IMR-90 (cell line): Measurements from ENCODE around the gene ZDHHC14. TPM values are rescaled to one million over a fixed set of nuclear protein-coding genes. Genes with fewer than 3 reads are reported as not detected.

Experiments used
- ATAC-seq: fragments of 200-7000 bp; cut with Tn5 transposase; 2 replicates; pipeline ENCODE4 v1.9.1; 2020; ENCODE audit warnings: low read depth, mild to moderate bottlenecking, moderate library complexity
- BruUV-seq: library from RNA; stranded (reverse); fragments of 400-500 nt; replicated peaks from 2 replicates; lab custom pipeline; 2021; lab: Mats Ljungman, UMichigan
- CTCF ChIA-PET: fragments of 300-600 bp; formaldehyde crosslinking; extraction: SDS; loops from one replicate; lab custom pipeline; 2021; ENCODE audit warnings: antibody characterized with exemption; lab: Yijun Ruan, JAX
- POLR2A ChIA-PET: fragments of 300-600 bp; sonication (Branson Sonifier 250); formaldehyde crosslinking; loops from one replicate; lab custom pipeline; 2022; ENCODE audit warnings: antibody characterized with exemption; ENCODE audit not compliant: unreplicated experiment; lab: Charles Lee
- DNase-seq: peaks from one replicate; pipeline ENCODE4 v3.0.0; 2013
- H2AFZ ChIP-seq: replicated peaks from 2 replicates; pipeline ENCODE3; 2013; ENCODE audit warnings: low read length, mild to moderate bottlenecking; ENCODE audit not compliant: poor library complexity
- H2AK5ac ChIP-seq: 2 replicates; pipeline ENCODE4 v1.6.1; 2013; ENCODE audit warnings: low read depth, low read length, inconsistent platforms
- H2AK9ac ChIP-seq: replicated peaks from 2 replicates; pipeline ENCODE3; 2013; ENCODE audit warnings: mild to moderate bottlenecking, low read depth, low read length, moderate library complexity; ENCODE audit not compliant: poor library complexity
- H2BK120ac ChIP-seq: 2 replicates; pipeline ENCODE4 v1.6.1; 2013; ENCODE audit warnings: low read depth, low read length, inconsistent platforms
- H2BK15ac ChIP-seq: 3 replicates; pipeline ENCODE4 v1.6.1; 2013; ENCODE audit warnings: low read depth, low read length, inconsistent platforms
- H2BK20ac ChIP-seq: 2 replicates; pipeline ENCODE4 v1.6.1; 2013; ENCODE audit warnings: low read depth, mild to moderate bottlenecking, inconsistent platforms, low read length, moderate library complexity
- H2BK5ac ChIP-seq: 2 replicates; pipeline ENCODE4 v1.6.1; 2013; ENCODE audit warnings: mild to moderate bottlenecking, low read depth, low read length, inconsistent platforms; ENCODE audit not compliant: poor library complexity, severe bottlenecking
- H3K14ac ChIP-seq: replicated peaks from 2 replicates; pipeline ENCODE4 v1.6.1; 2013; ENCODE audit warnings: low read depth, low read length, inconsistent platforms
- H3K18ac ChIP-seq: 2 replicates; pipeline ENCODE4 v1.6.1; 2013; ENCODE audit warnings: low read depth, low read length, control low read depth
- H3K23ac ChIP-seq: 2 replicates; pipeline ENCODE4 v1.6.1; 2013; ENCODE audit warnings: low read depth, low read length, inconsistent platforms
- H3K27ac ChIP-seq: 2 replicates; pipeline ENCODE4 v1.5.1; 2013; ENCODE audit warnings: mild to moderate bottlenecking, control low read depth, low read length; ENCODE audit not compliant: insufficient read depth
- H3K27me3 ChIP-seq: 2 replicates; pipeline ENCODE4 v1.6.1; 2013; ENCODE audit warnings: low read length; ENCODE audit not compliant: control insufficient read depth, insufficient read depth
- H3K36me3 ChIP-seq: 2 replicates; pipeline ENCODE4 v1.6.1; 2013; ENCODE audit warnings: low read length, mixed read lengths; ENCODE audit not compliant: control insufficient read depth, insufficient read depth
- H3K4ac ChIP-seq: 2 replicates; pipeline ENCODE4 v1.6.1; 2013; ENCODE audit warnings: low read depth, low read length, inconsistent platforms
- H3K4me1 ChIP-seq: 2 replicates; pipeline ENCODE4 v1.6.1; 2013; ENCODE audit warnings: low read length, mixed read lengths; ENCODE audit not compliant: control insufficient read depth, insufficient read depth
- H3K4me2 ChIP-seq: 2 replicates; pipeline ENCODE4 v1.6.1; 2013; ENCODE audit warnings: low read depth, mild to moderate bottlenecking, control low read depth, low read length, moderate library complexity
- H3K4me3 ChIP-seq: 2 replicates; pipeline ENCODE4 v1.5.1; 2013; ENCODE audit warnings: low read depth, mild to moderate bottlenecking, control low read depth, low read length, moderate library complexity; ENCODE audit not compliant: insufficient read depth
- H3K56ac ChIP-seq: 2 replicates; pipeline ENCODE4 v1.6.1; 2013; ENCODE audit warnings: low read length, inconsistent platforms; ENCODE audit not compliant: insufficient read depth; ENCODE audit errors: extremely low read depth
- H3K79me1 ChIP-seq, 2 experiments: 2 replicates each; pipeline ENCODE4 v1.6.1; 2013; ENCODE audit warnings: low read length in 2 of 2, inconsistent platforms in 1 of 2, low read depth in 1 of 2
- H3K9ac ChIP-seq: 2 replicates; pipeline ENCODE4 v1.6.1; 2013; ENCODE audit warnings: low read depth, low read length, control low read depth
- H3K9me1 ChIP-seq: 2 replicates; pipeline ENCODE4 v1.6.1; 2013; ENCODE audit warnings: low read length, inconsistent platforms; ENCODE audit not compliant: insufficient read depth
- H3K9me3 ChIP-seq: 2 replicates; pipeline ENCODE4 v1.6.1; 2013; ENCODE audit warnings: low read length; ENCODE audit not compliant: control insufficient read depth, insufficient read depth
- H4K20me1 ChIP-seq: 2 replicates; pipeline ENCODE4 v1.6.1; 2013; ENCODE audit warnings: low read length, inconsistent platforms; ENCODE audit not compliant: insufficient read depth
- H4K5ac ChIP-seq: 2 replicates; pipeline ENCODE4 v1.6.1; 2013; ENCODE audit warnings: mild to moderate bottlenecking, low read depth, low read length, control low read depth
- H4K8ac ChIP-seq, 2 experiments: 2 replicates each; pipeline ENCODE4 v1.6.1; 2013; ENCODE audit warnings: low read depth in 2 of 2, low read length in 2 of 2, control low read depth in 1 of 2, inconsistent platforms in 1 of 2
- H4K91ac ChIP-seq: 2 replicates; pipeline ENCODE4 v1.6.1; 2013; ENCODE audit warnings: low read depth, low read length, inconsistent platforms; ENCODE audit not compliant: insufficient read depth
- BHLHE40 ChIP-seq: fragments of 150-350 bp; IDR thresholded peaks from 2 replicates; pipeline ENCODE4 v1.6.1; 2016; ENCODE audit warnings: mild to moderate bottlenecking, low read depth, low read length
- MAFK ChIP-seq: IDR thresholded peaks from 2 replicates; pipeline ENCODE4 v1.6.1; 2012; ENCODE audit warnings: low read depth, low read length, improper control_type of control experiment
- MAZ ChIP-seq: IDR thresholded peaks from 2 replicates; pipeline ENCODE4 v1.6.1; 2012; ENCODE audit warnings: low read depth, mild to moderate bottlenecking, low read length, improper control_type of control experiment, moderate library complexity, borderline replicate concordance
- MXI1 ChIP-seq: IDR thresholded peaks from 2 replicates; pipeline ENCODE4 v1.6.1; 2012; ENCODE audit warnings: low read depth, mild to moderate bottlenecking, low read length, moderate library complexity, borderline replicate concordance
- POLR2A ChIP-seq: IDR thresholded peaks from 2 replicates; pipeline ENCODE4 v1.6.1; 2012; ENCODE audit warnings: mild to moderate bottlenecking, low read depth, low read length
- RAD21 ChIP-seq: IDR thresholded peaks from 2 replicates; pipeline ENCODE4 v1.6.1; 2012; ENCODE audit warnings: low read length, improper control_type of control experiment
- RCOR1 ChIP-seq: IDR thresholded peaks from 2 replicates; pipeline ENCODE4 v1.6.1; 2012; ENCODE audit warnings: mild to moderate bottlenecking, low read length, improper control_type of control experiment; ENCODE audit not compliant: insufficient replicate concordance
- RFX5 ChIP-seq: IDR thresholded peaks from 2 replicates; pipeline ENCODE4 v1.8.0; 2012; ENCODE audit warnings: low read depth, mild to moderate bottlenecking, low read length, moderate library complexity
- WGBS, 2 experiments: methylation state at CpG; one replicate each; pipeline versions ENCODE4 v1.1.5 to v1.1.7; 2013; ENCODE audit warnings: missing lambda C conversion rate in 2 of 2; ENCODE audit not compliant: insufficient read length in 1 of 2; ENCODE audit errors: extremely low coverage in 2 of 2; 5-methylcytosine and 5-hydroxymethylcytosine counted together
- dilution Hi-C: fragments of 300-500 bp; cut with HindIII; formaldehyde crosslinking; loops from one replicate; pipeline ENCODE4 v1.14.3; 2018; ENCODE audit warnings: low sequenced_read_pairs; ENCODE audit not compliant: unreplicated experiment
- in situ Hi-C: fragments of 300-500 bp; cut with MboI; formaldehyde crosslinking; loops from 3 replicates; pipeline ENCODE4 v1.14.3; 2019; ENCODE audit warnings: low sequenced_read_pairs, inconsistent platforms, mixed read lengths
- intact Hi-C: fragments of 100-400 bp; cut with micrococcal nuclease; formaldehyde crosslinking; loops from 2 replicates; pipeline ENCODE4 v1.10.0; 2022
- polyA plus RNA-seq, 3 experiments: library from polyadenylated mRNA; depleted of rRNA; stranded (reverse); fragments of >200 nt; gene quantifications; 2 replicates each; pipeline ENCODE4 v1.2.3, GENCODE V29; 2012; ENCODE audit warnings: low replicate concordance in 1 of 3
- total RNA-seq: library from RNA; depleted of rRNA; stranded (reverse); fragments of >200 nt; gene quantifications from 2 replicates; pipeline ENCODE4 v1.2.3, GENCODE V29; 2012
- TF ChIP-seq, protein P1 (sequence below): fragments of 150-350 bp; IDR thresholded peaks from 2 replicates; pipeline ENCODE4 v1.6.1; 2016; ENCODE audit warnings: low read depth, mild to moderate bottlenecking, low read length, moderate library complexity, borderline replicate concordance
- TF ChIP-seq, protein P2 (sequence below): conservative IDR thresholded peaks from 2 replicates; pipeline ENCODE4 v1.5.1; 2012; ENCODE audit warnings: mild to moderate bottlenecking, low read depth, low read length, improper control_type of control experiment

Gene ZDHHC14
- total and polyA plus RNA-seq, 2 of the 4 experiments (the other 2 are of a cell fraction): 0.90 to 2.0 TPM

DNA sequence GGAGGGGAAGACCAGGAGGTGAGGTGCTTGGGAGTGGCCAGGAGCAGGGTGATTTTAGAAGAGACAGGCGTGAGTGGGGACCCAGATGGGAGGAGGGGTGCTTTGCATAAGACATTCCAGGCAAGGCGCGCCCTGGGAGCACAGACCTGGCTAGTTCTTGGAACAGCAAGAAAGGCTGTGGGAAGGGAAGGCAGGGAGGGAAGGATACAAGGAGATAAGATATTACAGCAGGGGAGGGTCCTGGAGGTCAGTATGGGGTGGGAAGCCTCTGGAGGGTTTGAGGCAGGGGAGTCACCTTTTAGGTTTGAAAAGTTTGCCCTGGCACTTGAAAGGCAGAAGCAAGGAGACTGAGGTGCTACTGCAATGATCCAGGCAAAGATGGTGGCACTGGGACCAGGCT lies 111.8 kb downstream of the ZDHHC14 start:
- H3K79me1 ChIP-seq: no peaks in the 10 kb centered on the region
- no peak overlapping the region for H3K4me3 ChIP-seq
- intact Hi-C loops: no loop called here
- no peak overlapping the region for H3K4me2 ChIP-seq
- H2BK15ac ChIP-seq: no peak overlapping the region
- H2AK5ac ChIP-seq: no peak overlapping the region
- no peak overlapping the region for H3K27ac ChIP-seq
- no peak overlapping the region for H3K14ac ChIP-seq
- POLR2A ChIA-PET: no interaction called here
- no peak for TF ChIP-seq RCOR1
- TF ChIP-seq MXI1: no peak
- no peak for TF ChIP-seq RAD21
- TF ChIP-seq MAFK: no peak
- TF ChIP-seq, protein P1, sequence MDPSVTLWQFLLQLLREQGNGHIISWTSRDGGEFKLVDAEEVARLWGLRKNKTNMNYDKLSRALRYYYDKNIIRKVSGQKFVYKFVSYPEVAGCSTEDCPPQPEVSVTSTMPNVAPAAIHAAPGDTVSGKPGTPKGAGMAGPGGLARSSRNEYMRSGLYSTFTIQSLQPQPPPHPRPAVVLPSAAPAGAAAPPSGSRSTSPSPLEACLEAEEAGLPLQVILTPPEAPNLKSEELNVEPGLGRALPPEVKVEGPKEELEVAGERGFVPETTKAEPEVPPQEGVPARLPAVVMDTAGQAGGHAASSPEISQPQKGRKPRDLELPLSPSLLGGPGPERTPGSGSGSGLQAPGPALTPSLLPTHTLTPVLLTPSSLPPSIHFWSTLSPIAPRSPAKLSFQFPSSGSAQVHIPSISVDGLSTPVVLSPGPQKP: no peak
- TF ChIP-seq, protein P2, sequence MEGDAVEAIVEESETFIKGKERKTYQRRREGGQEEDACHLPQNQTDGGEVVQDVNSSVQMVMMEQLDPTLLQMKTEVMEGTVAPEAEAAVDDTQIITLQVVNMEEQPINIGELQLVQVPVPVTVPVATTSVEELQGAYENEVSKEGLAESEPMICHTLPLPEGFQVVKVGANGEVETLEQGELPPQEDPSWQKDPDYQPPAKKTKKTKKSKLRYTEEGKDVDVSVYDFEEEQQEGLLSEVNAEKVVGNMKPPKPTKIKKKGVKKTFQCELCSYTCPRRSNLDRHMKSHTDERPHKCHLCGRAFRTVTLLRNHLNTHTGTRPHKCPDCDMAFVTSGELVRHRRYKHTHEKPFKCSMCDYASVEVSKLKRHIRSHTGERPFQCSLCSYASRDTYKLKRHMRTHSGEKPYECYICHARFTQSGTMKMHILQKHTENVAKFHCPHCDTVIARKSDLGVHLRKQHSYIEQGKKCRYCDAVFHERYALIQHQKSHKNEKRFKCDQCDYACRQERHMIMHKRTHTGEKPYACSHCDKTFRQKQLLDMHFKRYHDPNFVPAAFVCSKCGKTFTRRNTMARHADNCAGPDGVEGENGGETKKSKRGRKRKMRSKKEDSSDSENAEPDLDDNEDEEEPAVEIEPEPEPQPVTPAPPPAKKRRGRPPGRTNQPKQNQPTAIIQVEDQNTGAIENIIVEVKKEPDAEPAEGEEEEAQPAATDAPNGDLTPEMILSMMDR: no peak
- no peak for TF ChIP-seq POLR2A
- TF ChIP-seq BHLHE40: no peak
- TF ChIP-seq RFX5: no peak
- TF ChIP-seq MAZ: no peak
- CTCF ChIA-PET: no interaction called here
- no peaks in the 10 kb centered on the region for H4K20me1 ChIP-seq
- H4K5ac ChIP-seq: no peak overlapping the region
- no peak overlapping the region for H3K56ac ChIP-seq
- in situ Hi-C loops: no loop called here
- H3K18ac ChIP-seq: no peak overlapping the region
- H3K9me1 ChIP-seq: no peaks in the 10 kb centered on the region
- ATAC-seq: no peak
- H3K4ac ChIP-seq: no peak overlapping the region
- dilution Hi-C loops: no loop called here
- H3K9ac ChIP-seq: no peak overlapping the region
- H4K8ac ChIP-seq: no peak overlapping the region
- H2AK9ac ChIP-seq: no peak overlapping the region
- no TSS peak for BruUV-seq
- no peak for DNase-seq
- peaks cover 6% of the 10 kb centered on the region; the same call in 1 of the 2 replicates for H3K27me3 ChIP-seq
- H3K23ac ChIP-seq: no peak overlapping the region
- H4K91ac ChIP-seq: no peak overlapping the region
- H2BK120ac ChIP-seq: no peak overlapping the region
- no peaks in the 10 kb centered on the region; the same call in 1 of the 2 replicates for H3K4me1 ChIP-seq
- H3K36me3 ChIP-seq: no peaks in the 10 kb centered on the region
- no peak overlapping the region for H2BK5ac ChIP-seq
- no peak overlapping the region for H2BK20ac ChIP-seq
- 0 out of 2 replicates have a peak, but pooled peaks cover 2% of the 10 kb centered on the region for H3K9me3 ChIP-seq
- WGBS, 2 experiments: 70% methylated on average over 2 of the region's 3 CpGs; no CpG with 5 or more reads in 1 of the 2 experiments
- no peak overlapping the region for H2AFZ ChIP-seq
